ENCODE results near the gene HOXA11. TPM values are rescaled to one million over a fixed set of nuclear protein-coding genes. Genes with fewer than 3 reads are reported as not detected.

The HOXA11 gene
- total RNA-seq, 4 donors from 2014 or later, result 5.1 to 7.9 (median 6.4) TPM

- in situ Hi-C loops (cut with MboI; ENCODE audit: low sequenced_read_pairs in 4 of 4) (loop anchor here in 1 of 4 donors (10.0 to 25.0 kb wide), 2 partner anchors 951 to 1299 kb away; partner anchors contain the start of genes CBX3 and HNRNPA2B1), intact Hi-C loops (cut with DNase I; ENCODE audit: low total_unique reads) (loop anchor here (2.0 to 10.0 kb wide), 3 partner anchors 963 to 1399 kb away; partner anchors contain the start of genes CBX3 and HNRNPA2B1)
- no peaks in the 10 kb centered on the region for H3K9me3 ChIP-seq
- ATAC-seq (no peak), DNase-seq (peak in 1 of 2 donors; percentile 12)
- H3K27me3 ChIP-seq, result no peaks in the 10 kb centered on the region
- no peak for TF ChIP-seq CTCF (IDR thresholded peaks at IDR 0.05 in 4 of 5, conservative IDR thresholded peaks at IDR 0.05 in 1 of 5)
- TF ChIP-seq POLR2A (IDR thresholded peaks at IDR 0.05), result no peak
- peaks cover 12 to 43% of the 10 kb centered on the region in 2 donors for H3K4me1 ChIP-seq
- peak overlapping the region; percentile 62 to 88 (median 77) for H3K4me3 ChIP-seq
- H3K36me3 ChIP-seq, result no peaks in the 10 kb centered on the region
- H3K27ac ChIP-seq, result peak overlapping the region; percentile 90 to 99 (median 95)
Measured at GRCh38 chr7:27163288-27164044, 21.6 kb downstream of the HOXA11 start.

GRCh38 chr7:27162561-27163287 is 22.3 kb downstream of the HOXA11 start:
- peaks cover 12 to 37% of the 10 kb centered on the region in 2 donors for H3K4me1 ChIP-seq
- intact Hi-C loops (cut with DNase I; ENCODE audit: low total_unique reads) (loop anchor here (5.0 to 10.0 kb wide), 2 partner anchors 1210 to 1398 kb away; no protein-coding TSS in a partner anchor), in situ Hi-C loops (cut with MboI; ENCODE audit: low sequenced_read_pairs in 4 of 4) (loop anchor here in 1 of 4 donors (10.0 to 25.0 kb wide), 2 partner anchors 950 to 1298 kb away; partner anchors contain the start of genes CBX3 and HNRNPA2B1)
- peak overlapping the region in 2 of 4 donors; percentile 2 to 98 for H3K27ac ChIP-seq
- H3K9me3 ChIP-seq, result no peaks in the 10 kb centered on the region
- H3K36me3 ChIP-seq, result no peaks in the 10 kb centered on the region
- H3K4me3 ChIP-seq, result peak overlapping the region in 3 of 4 donors; percentile 70 to 88 (median 84)
- TF ChIP-seq CTCF (IDR thresholded peaks at IDR 0.05 in 4 of 5, conservative IDR thresholded peaks at IDR 0.05 in 1 of 5), result no peak
- TF ChIP-seq POLR2A (IDR thresholded peaks at IDR 0.05), result no peak
- H3K27me3 ChIP-seq, result no peaks in the 10 kb centered on the region
- DNase-seq (no peak), ATAC-seq (no peak)

- H3K9me3 ChIP-seq, result no peaks in the 10 kb centered on the region
- H3K27me3 ChIP-seq, result no peaks in the 10 kb centered on the region
- H3K36me3 ChIP-seq, result no peaks in the 10 kb centered on the region
- intact Hi-C loops (cut with DNase I; ENCODE audit: low total_unique reads), result loop anchor here (1.0 to 10.0 kb wide), 5 partner anchors 309 to 1397 kb away; no protein-coding TSS in a partner anchor
- peaks cover 12 to 30% of the 10 kb centered on the region in 2 donors for H3K4me1 ChIP-seq
- ATAC-seq (no peak), DNase-seq (peak in 1 of 2 donors; percentile 15)
- in situ Hi-C loops (cut with MboI; ENCODE audit: low sequenced_read_pairs in 4 of 4), result loop anchor here in 1 of 4 donors (10.0 to 25.0 kb wide), 2 partner anchors 950 to 1297 kb away; partner anchors contain the start of genes CBX3 and HNRNPA2B1
- H3K27ac ChIP-seq, result peak overlapping the region in 2 of 4 donors; percentile 3 to 27
- TF ChIP-seq POLR2A (IDR thresholded peaks at IDR 0.05), result no peak
- TF ChIP-seq CTCF (IDR thresholded peaks at IDR 0.05 in 4 of 5, conservative IDR thresholded peaks at IDR 0.05 in 1 of 5), result no peak
- H3K4me3 ChIP-seq, result no peak overlapping the region
Measured at GRCh38 chr7:27161721-27162560, 23.1 kb downstream of the HOXA11 start.

DNA sequence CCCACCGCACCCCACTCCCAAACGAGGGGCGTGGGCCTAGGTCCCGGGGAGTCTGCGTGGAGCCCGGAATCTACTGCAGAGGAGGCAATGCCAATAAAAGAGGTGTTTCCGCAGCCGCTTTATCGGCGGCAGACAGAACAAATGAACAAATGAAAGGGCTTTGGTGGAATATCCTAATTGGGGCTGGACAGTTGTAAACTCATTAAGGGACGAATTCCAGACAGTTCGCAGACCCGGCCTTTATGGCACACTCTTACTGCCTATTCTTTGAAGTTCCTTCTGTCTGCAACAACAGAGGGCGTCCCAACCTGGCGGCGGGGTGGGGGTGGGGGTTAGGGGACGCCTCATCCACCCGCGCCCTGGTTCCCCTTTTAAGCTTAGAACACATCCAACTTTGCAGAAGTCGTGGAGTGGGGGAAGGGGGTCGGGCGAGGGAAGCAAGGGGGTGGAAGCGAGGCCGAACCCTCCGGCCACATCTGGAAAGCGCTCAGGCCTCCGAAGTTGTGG is 23.8 kb downstream of the HOXA11 start:
- H3K27me3 ChIP-seq, result no peaks in the 10 kb centered on the region
- intact Hi-C loops (cut with DNase I; ENCODE audit: low total_unique reads), result loop anchor here (1.0 to 10.0 kb wide), 5 partner anchors 308 to 1396 kb away; no protein-coding TSS in a partner anchor
- peaks cover 12 to 25% of the 10 kb centered on the region in 2 donors for H3K4me1 ChIP-seq
- ATAC-seq, result no peak
- DNase-seq, result peak in 1 of 2 donors; percentile 28
- TF ChIP-seq POLR2A (IDR thresholded peaks at IDR 0.05), result no peak
- TF ChIP-seq CTCF (IDR thresholded peaks at IDR 0.05 in 4 of 5, conservative IDR thresholded peaks at IDR 0.05 in 1 of 5), result no peak
- H3K27ac ChIP-seq, result peak overlapping the region; percentile 65 to 88 (median 81)
- H3K4me3 ChIP-seq, result peak overlapping the region; percentile 60 to 80 (median 72)
- in situ Hi-C loops (cut with MboI; ENCODE audit: low sequenced_read_pairs in 4 of 4), result loop anchor here in 1 of 4 donors (10.0 to 25.0 kb wide), 2 partner anchors 949 to 1296 kb away; partner anchors contain the start of genes CBX3 and HNRNPA2B1
- H3K36me3 ChIP-seq, result no peaks in the 10 kb centered on the region
- no peaks in the 10 kb centered on the region for H3K9me3 ChIP-seq

All from gastrocnemius medialis (tissue), 4 donors.